Stomach (tissue), 4 donors: ENCODE results near the gene FOXK2.

Experiments used
- CTCF ChIP-seq, 7 experiments: fragments of 450-650 bp in 4 of 7; fragments of 200-600 bp in 3 of 7; sonication (generic) in 3 of 7; IDR thresholded peaks; one replicate each; pipeline ENCODE4 v1.5.1; 2016 to 2019; ENCODE audit warnings: antibody characterized with exemption in 7 of 7, control low read depth in 2 of 7, mild to moderate bottlenecking in 1 of 7
- EP300 ChIP-seq: sonication (generic); formaldehyde crosslinking; IDR thresholded peaks from one replicate; pipeline ENCODE4 v1.6.1; 2017; ENCODE audit warnings: antibody characterized with exemption
- POLR2A ChIP-seq, 4 donors: fragments of 450-650 bp; IDR thresholded peaks; one replicate each; pipeline ENCODE4 v1.6.1; 2016; ENCODE audit warnings: antibody characterized with exemption in 4 of 4, control low read depth in 2 of 4, mild to moderate bottlenecking in 1 of 4, moderate library complexity in 1 of 4
- POLR2AphosphoS5 ChIP-seq, 3 donors: sonication (generic); formaldehyde crosslinking; IDR thresholded peaks; one replicate each; pipeline ENCODE4 v1.6.1; 2016; ENCODE audit warnings: antibody characterized with exemption in 3 of 3

GRCh38 chr17:82653651-82654528 is 134.4 kb downstream of the FOXK2 start:
- TF ChIP-seq CTCF (IDR thresholded peaks at IDR 0.05) (no peak), POLR2A (IDR thresholded peaks at IDR 0.05) (no peak), EP300 (no peak), POLR2AphosphoS5 (IDR thresholded peaks at IDR 0.05) (no peak)
